Ovary (tissue), 3 donors: ENCODE data around the gene IPO7.

ENCODE experiments used
- EP300 ChIP-seq: sonication (generic); formaldehyde crosslinking; IDR thresholded peaks from one replicate; pipeline ENCODE4 v1.6.1; 2017; ENCODE audit warnings: antibody characterized with exemption
- POLR2A ChIP-seq: fragments of 450-650 bp; IDR thresholded peaks from one replicate; pipeline ENCODE4 v1.6.1; 2017; ENCODE audit warnings: antibody characterized with exemption, mild to moderate bottlenecking, moderate library complexity
- TF ChIP-seq, protein P1 (sequence below), 3 donors: fragments of 450-650 bp in 2 of 3; fragments of 200-600 bp in 1 of 3; IDR thresholded peaks; one replicate each; pipeline versions ENCODE4 v1.5.1 to v1.8.0; 2016 to 2022; ENCODE audit warnings: antibody characterized with exemption in 3 of 3, mild to moderate bottlenecking in 1 of 3
- donor health status: DM: no; HTN: no; CAD: no.

DNA sequence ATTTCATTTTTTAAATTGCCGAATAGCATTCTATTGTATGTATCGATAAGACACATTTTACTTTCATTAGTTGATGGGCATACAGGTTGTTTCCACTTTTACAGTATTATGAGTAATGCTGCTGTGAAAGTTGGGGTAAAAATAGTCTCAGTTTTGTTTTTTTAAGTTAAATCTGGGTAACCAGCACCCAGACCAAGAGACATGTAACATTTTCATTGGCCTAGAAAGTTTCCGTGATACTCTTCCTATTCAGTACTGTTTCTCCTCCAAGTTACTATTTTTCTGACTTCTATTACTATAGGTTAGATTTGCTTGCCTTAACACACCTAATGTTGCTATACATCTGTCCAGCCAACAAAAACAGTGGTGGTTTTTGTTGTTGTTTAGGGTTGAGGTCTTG, 12.3 kb downstream of the IPO7 start:
- TF ChIP-seq, protein P1, sequence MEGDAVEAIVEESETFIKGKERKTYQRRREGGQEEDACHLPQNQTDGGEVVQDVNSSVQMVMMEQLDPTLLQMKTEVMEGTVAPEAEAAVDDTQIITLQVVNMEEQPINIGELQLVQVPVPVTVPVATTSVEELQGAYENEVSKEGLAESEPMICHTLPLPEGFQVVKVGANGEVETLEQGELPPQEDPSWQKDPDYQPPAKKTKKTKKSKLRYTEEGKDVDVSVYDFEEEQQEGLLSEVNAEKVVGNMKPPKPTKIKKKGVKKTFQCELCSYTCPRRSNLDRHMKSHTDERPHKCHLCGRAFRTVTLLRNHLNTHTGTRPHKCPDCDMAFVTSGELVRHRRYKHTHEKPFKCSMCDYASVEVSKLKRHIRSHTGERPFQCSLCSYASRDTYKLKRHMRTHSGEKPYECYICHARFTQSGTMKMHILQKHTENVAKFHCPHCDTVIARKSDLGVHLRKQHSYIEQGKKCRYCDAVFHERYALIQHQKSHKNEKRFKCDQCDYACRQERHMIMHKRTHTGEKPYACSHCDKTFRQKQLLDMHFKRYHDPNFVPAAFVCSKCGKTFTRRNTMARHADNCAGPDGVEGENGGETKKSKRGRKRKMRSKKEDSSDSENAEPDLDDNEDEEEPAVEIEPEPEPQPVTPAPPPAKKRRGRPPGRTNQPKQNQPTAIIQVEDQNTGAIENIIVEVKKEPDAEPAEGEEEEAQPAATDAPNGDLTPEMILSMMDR (IDR thresholded peaks at IDR 0.05), result no peak
- TF ChIP-seq POLR2A (no peak), EP300 (no peak)
